ENCODE measurements around the gene KIAA1671. TPM values are rescaled to one million over a fixed set of nuclear protein-coding genes. Genes with fewer than 3 reads are reported as not detected.

The KIAA1671 gene
- total and polyA plus RNA-seq, 2 donors (not counting 1 experiment from before 2014, with no cell fraction given), result 0.01 to 0.02 TPM

DNA sequence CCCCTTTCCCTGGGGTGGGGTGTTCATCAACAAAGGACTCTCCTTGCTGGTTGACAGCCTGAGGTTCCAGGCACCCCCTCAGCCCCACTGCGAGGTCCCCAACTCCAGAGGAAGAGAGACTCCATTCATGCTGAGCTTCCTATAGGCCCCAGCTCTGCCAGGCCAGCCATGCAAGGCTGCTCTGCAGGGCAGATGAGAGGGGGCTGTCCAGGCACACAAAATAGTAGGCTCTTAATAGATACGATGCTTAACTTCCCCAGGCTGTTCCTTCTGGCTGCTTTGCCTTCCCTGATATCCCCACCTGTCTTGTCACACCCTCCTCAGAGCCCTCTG, 202.1 kb downstream of the KIAA1671 start:
- Histone ChIP-seq H3K27ac (ENCODE audit: low read length in 2 of 2) (no peak overlapping the region), H2AFZ (ENCODE audit: insufficient read depth, low read depth, low read length, poor library complexity, severe bottlenecking) (no peak overlapping the region), H4K20me1 (ENCODE audit: control insufficient read depth, insufficient read depth, low read length, poor library complexity, severe bottlenecking) (no peaks in the 10 kb centered on the region), H3K27me3 (replicated peaks in 1 of 4; ENCODE audit: control extremely low read depth in 1 of 4, control insufficient read depth in 3 of 4, insufficient read depth in 4 of 4, low read length in 3 of 4) (no peaks in the 10 kb centered on the region), H3K9me3 (ENCODE audit: control extremely low read depth in 1 of 3, control insufficient read depth in 2 of 3, insufficient read depth in 1 of 3, low read length in 2 of 3) (no peaks in the 10 kb centered on the region), H3K79me2 (ENCODE audit: control insufficient read depth, insufficient read depth, low read length) (no peaks in the 10 kb centered on the region), H3K36me3 (replicated peaks in 1 of 2; ENCODE audit: control extremely low read depth in 1 of 2, control insufficient read depth in 1 of 2, extremely low read depth in 1 of 2, insufficient read depth in 2 of 2, low read length in 1 of 2) (no peaks in the 10 kb centered on the region), H3K4me2 (replicated peaks; ENCODE audit: low read depth, low read length, poor library complexity, severe bottlenecking) (no peak overlapping the region), H3K9ac (ENCODE audit: low read length) (no peak overlapping the region), H3K4me1 (ENCODE audit: control insufficient read depth in 2 of 2, insufficient read depth in 2 of 2, low read length in 2 of 2) (no peaks in the 10 kb centered on the region), H3K4me3 (ENCODE audit: control extremely low read depth in 1 of 5, extremely low read depth in 1 of 5, insufficient read depth in 1 of 5, low read depth in 2 of 5, low read length in 4 of 5) (no peak overlapping the region)
- TF ChIP-seq, protein P1, sequence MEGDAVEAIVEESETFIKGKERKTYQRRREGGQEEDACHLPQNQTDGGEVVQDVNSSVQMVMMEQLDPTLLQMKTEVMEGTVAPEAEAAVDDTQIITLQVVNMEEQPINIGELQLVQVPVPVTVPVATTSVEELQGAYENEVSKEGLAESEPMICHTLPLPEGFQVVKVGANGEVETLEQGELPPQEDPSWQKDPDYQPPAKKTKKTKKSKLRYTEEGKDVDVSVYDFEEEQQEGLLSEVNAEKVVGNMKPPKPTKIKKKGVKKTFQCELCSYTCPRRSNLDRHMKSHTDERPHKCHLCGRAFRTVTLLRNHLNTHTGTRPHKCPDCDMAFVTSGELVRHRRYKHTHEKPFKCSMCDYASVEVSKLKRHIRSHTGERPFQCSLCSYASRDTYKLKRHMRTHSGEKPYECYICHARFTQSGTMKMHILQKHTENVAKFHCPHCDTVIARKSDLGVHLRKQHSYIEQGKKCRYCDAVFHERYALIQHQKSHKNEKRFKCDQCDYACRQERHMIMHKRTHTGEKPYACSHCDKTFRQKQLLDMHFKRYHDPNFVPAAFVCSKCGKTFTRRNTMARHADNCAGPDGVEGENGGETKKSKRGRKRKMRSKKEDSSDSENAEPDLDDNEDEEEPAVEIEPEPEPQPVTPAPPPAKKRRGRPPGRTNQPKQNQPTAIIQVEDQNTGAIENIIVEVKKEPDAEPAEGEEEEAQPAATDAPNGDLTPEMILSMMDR (IDR thresholded peaks at IDR 0.05), result no peak
- TF ChIP-seq EZH2 (IDR thresholded peaks at IDR 0.05; ENCODE audit: borderline replicate concordance, insufficient read depth, low read depth, low read length, poor library complexity, severe bottlenecking), result no peak
- Mint-ChIP-seq H3K27me3 (peaks cover 3% of the 10 kb centered on the region), H3K4me3 (no peak overlapping the region), H3K27ac (no peak overlapping the region), H3K9me3 (ENCODE audit: insufficient read depth) (no peaks in the 10 kb centered on the region), H3K4me1 (no peaks in the 10 kb centered on the region)
- DNase-seq (no peak), ATAC-seq (ENCODE audit: low read depth) (no peak)
- CTCF ChIA-PET, result no interaction called here
- POLR2A ChIA-PET, result no interaction called here
- intact Hi-C loops (cut with micrococcal nuclease), result no loop called here
- 100% methylated on average over 1 of the region's 2 CpGs for WGBS (ENCODE audit: insufficient coverage)

DNA sequence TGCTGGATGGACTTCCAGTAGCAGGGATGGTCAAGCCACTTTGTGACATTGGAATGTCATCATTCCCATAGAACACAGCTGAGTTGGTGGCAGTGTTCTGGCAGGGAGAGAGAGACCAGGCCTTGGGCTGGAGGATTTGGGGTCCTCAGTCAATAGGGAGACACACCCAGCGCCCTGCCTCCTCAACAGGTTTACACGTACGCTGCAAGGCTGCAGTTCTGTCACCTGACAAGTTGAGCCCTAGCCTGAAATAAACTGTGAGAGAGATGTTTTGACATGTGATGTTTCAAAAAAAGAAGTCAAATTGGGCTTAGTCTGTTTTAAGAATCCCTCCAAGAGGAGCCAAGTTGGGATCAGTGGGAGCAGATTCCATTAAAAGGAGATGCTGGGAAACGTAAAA, 204.2 kb downstream of the KIAA1671 start:
- no peak overlapping the region for H3K27ac ChIP-seq (ENCODE audit: low read length in 2 of 2)
- Mint-ChIP-seq H3K4me3 (no peak overlapping the region), H3K27ac (no peak overlapping the region), H3K27me3 (no peaks in the 10 kb centered on the region), H3K9me3 (ENCODE audit: insufficient read depth) (no peaks in the 10 kb centered on the region), H3K4me1 (no peaks in the 10 kb centered on the region)
- CTCF ChIA-PET, result no interaction called here
- no peak overlapping the region for H3K4me2 ChIP-seq (replicated peaks; ENCODE audit: low read depth, low read length, poor library complexity, severe bottlenecking)
- WGBS (ENCODE audit: insufficient coverage), result 90% methylated on average over 3 of the region's 4 CpGs
- H2AFZ ChIP-seq (ENCODE audit: insufficient read depth, low read depth, low read length, poor library complexity, severe bottlenecking), result no peak overlapping the region
- H4K20me1 ChIP-seq (ENCODE audit: control insufficient read depth, insufficient read depth, low read length, poor library complexity, severe bottlenecking), result no peaks in the 10 kb centered on the region
- no peaks in the 10 kb centered on the region for H3K27me3 ChIP-seq (replicated peaks in 1 of 4; ENCODE audit: control extremely low read depth in 1 of 4, control insufficient read depth in 3 of 4, insufficient read depth in 4 of 4, low read length in 3 of 4)
- H3K4me1 ChIP-seq (ENCODE audit: control insufficient read depth in 2 of 2, insufficient read depth in 2 of 2, low read length in 2 of 2), result no peaks in the 10 kb centered on the region
- H3K9me3 ChIP-seq (ENCODE audit: control extremely low read depth in 1 of 3, control insufficient read depth in 2 of 3, insufficient read depth in 1 of 3, low read length in 2 of 3), result no peaks in the 10 kb centered on the region
- ATAC-seq (ENCODE audit: low read depth) (no peak), DNase-seq (no peak)
- H3K9ac ChIP-seq (ENCODE audit: low read length), result no peak overlapping the region
- no peak for TF ChIP-seq EZH2 (IDR thresholded peaks at IDR 0.05; ENCODE audit: borderline replicate concordance, insufficient read depth, low read depth, low read length, poor library complexity, severe bottlenecking)
- TF ChIP-seq, protein P1 (IDR thresholded peaks at IDR 0.05), result no peak
- H3K36me3 ChIP-seq (replicated peaks in 1 of 2; ENCODE audit: control extremely low read depth in 1 of 2, control insufficient read depth in 1 of 2, extremely low read depth in 1 of 2, insufficient read depth in 2 of 2, low read length in 1 of 2), result no peaks in the 10 kb centered on the region
- H3K4me3 ChIP-seq (ENCODE audit: control extremely low read depth in 1 of 5, extremely low read depth in 1 of 5, insufficient read depth in 1 of 5, low read depth in 2 of 5, low read length in 4 of 5), result no peak overlapping the region
- POLR2A ChIA-PET, result no interaction called here
- H3K79me2 ChIP-seq (ENCODE audit: control insufficient read depth, insufficient read depth, low read length), result no peaks in the 10 kb centered on the region
- intact Hi-C loops (cut with micrococcal nuclease), result no loop called here
